GM12891 (cell line): ENCODE measurements around the gene KHDRBS2.

ENCODE experiments used
- POLR2A ChIP-seq: IDR thresholded peaks from 2 replicates; pipeline ENCODE4 v1.6.1; 2011; ENCODE audit warnings: low read depth, low read length, control low read depth
- POLR2AphosphoS5 ChIP-seq: IDR thresholded peaks from 2 replicates; pipeline ENCODE4 v1.6.1; 2011; ENCODE audit warnings: low read depth, low read length, control low read depth
- POU2F2 ChIP-seq: IDR thresholded peaks from 2 replicates; pipeline ENCODE4 v1.6.1; 2011; ENCODE audit warnings: low read depth, mild to moderate bottlenecking, control low read depth, low read length, moderate library complexity
- SPI1 ChIP-seq: IDR thresholded peaks from 2 replicates; pipeline ENCODE4 v1.6.1; 2011; ENCODE audit warnings: low read depth, low read length, control low read depth
- TAF1 ChIP-seq: IDR thresholded peaks from 2 replicates; pipeline ENCODE4 v1.6.1; 2011; ENCODE audit warnings: low read depth, low read length, control low read depth

GRCh38 chr6:62288562-62288961, 2.5 kb upstream of the KHDRBS2 start:
- no peak for TF ChIP-seq TAF1
- no peak for TF ChIP-seq POLR2A
- no peak for TF ChIP-seq POLR2AphosphoS5
- no peak for TF ChIP-seq SPI1
- TF ChIP-seq POU2F2, result no peak
